22Rv1 (cell line): ENCODE data around the gene UBE2E2.

ENCODE experiments used
- CTCF ChIP-seq: fragments of 450-650 bp; IDR thresholded peaks from 2 replicates; pipeline ENCODE4 v1.5.1; 2017; ENCODE audit warnings: mild to moderate bottlenecking
- ZFX ChIP-seq: fragments of 450-650 bp; IDR thresholded peaks from 2 replicates; pipeline ENCODE4 v1.6.1; 2017; ENCODE audit warnings: antibody characterized with exemption, borderline replicate concordance

GRCh38 chr3:23637339-23637738, 434.2 kb downstream of the UBE2E2 start:
- TF ChIP-seq CTCF (no peak), ZFX (no peak)
